H1 (cell line): ENCODE measurements around the gene EXD3. TPM values are rescaled to one million over a fixed set of nuclear protein-coding genes. Genes with fewer than 3 reads are reported as not detected.
A peak's percentile ranks its signal among the peaks of the same experiment; 100 is the strongest.

Experiments used
- CTCF ChIA-PET: fragments of 300-600 bp; sonication (Branson Sonifier 250); formaldehyde crosslinking; loops from one replicate; lab custom pipeline; 2021; ENCODE audit not compliant: partially characterized antibody; lab: Charles Lee
- POLR2A ChIA-PET: fragments of 300-600 bp; sonication (Branson Sonifier 250); formaldehyde crosslinking; loops from one replicate; lab custom pipeline; 2021; ENCODE audit warnings: inconsistent platforms; ENCODE audit not compliant: partially characterized antibody; lab: Charles Lee
- DNase-seq, 2 experiments: peaks; one replicate each; pipeline versions ENCODE4 v3.0.0 to v3.0.0-alpha.2; 2010 to 2022; ENCODE audit warnings: low spot score in 2 of 2, low read depth in 1 of 2, mixed read lengths in 1 of 2
- FAIRE-seq: peaks from 2 replicates; lab custom pipeline; 2011; peaks lifted over from hg19 to GRCh38; lab: Jason Lieb, UNC
- H2AFZ ChIP-seq: 2 replicates; pipeline ENCODE4 v1.8.1; 2012; ENCODE audit warnings: low read length, inconsistent platforms
- H2AK5ac ChIP-seq: 2 replicates; pipeline ENCODE4 v1.6.1; 2013; ENCODE audit warnings: low read depth, low read length
- H2BK120ac ChIP-seq: replicated peaks from 2 replicates; pipeline ENCODE3; 2013; ENCODE audit warnings: low read depth, low read length, inconsistent platforms
- H2BK12ac ChIP-seq: 2 replicates; pipeline ENCODE4 v1.6.1; 2013; ENCODE audit warnings: low read depth, low read length
- H2BK15ac ChIP-seq: 2 replicates; pipeline ENCODE4 v1.6.1; 2013; ENCODE audit warnings: low read length
- H2BK20ac ChIP-seq: 2 replicates; pipeline ENCODE4 v1.6.1; 2013; ENCODE audit warnings: low read length
- H2BK5ac ChIP-seq: 2 replicates; pipeline ENCODE4 v1.6.1; 2013; ENCODE audit warnings: low read depth, low read length
- H3K14ac ChIP-seq: 2 replicates; pipeline ENCODE4 v1.6.1; 2013; ENCODE audit warnings: inconsistent platforms; ENCODE audit not compliant: insufficient read length
- H3K18ac ChIP-seq: 2 replicates; pipeline ENCODE4 v1.6.1; 2013; ENCODE audit warnings: low read length; ENCODE audit errors: extremely low read depth
- H3K23ac ChIP-seq: 2 replicates; pipeline ENCODE4 v1.6.1; 2013; ENCODE audit warnings: inconsistent platforms; ENCODE audit not compliant: insufficient read length
- H3K23me2 ChIP-seq: 2 replicates; pipeline ENCODE4 v1.6.1; 2013; ENCODE audit warnings: low read depth, low read length
- H3K27ac ChIP-seq: 2 replicates; pipeline ENCODE4 v1.6.1; 2011; ENCODE audit warnings: low read depth, low read length, inconsistent platforms
- H3K27me3 ChIP-seq, 4 experiments: replicated peaks in 1 of 4; 1 replicate in 1 of 4; 2 replicates in 3 of 4; pipeline versions ENCODE4 v1.6.1 to v1.8.1; 2011 to 2013; ENCODE audit warnings: low read length in 3 of 4, mild to moderate bottlenecking in 3 of 4, inconsistent platforms in 2 of 4, mixed read lengths in 2 of 4, moderate library complexity in 1 of 4; ENCODE audit not compliant: control insufficient read depth in 3 of 4, insufficient read depth in 3 of 4; ENCODE audit errors: extremely low read depth in 1 of 4
- H3K36me3 ChIP-seq, 4 experiments: 2 replicates each; pipeline versions ENCODE4 v1.6.1 to v1.8.1; 2011 to 2013; ENCODE audit warnings: mild to moderate bottlenecking in 4 of 4, low read length in 3 of 4, moderate library complexity in 2 of 4, control low read depth in 1 of 4, inconsistent platforms in 1 of 4; ENCODE audit not compliant: insufficient read depth in 4 of 4, control insufficient read depth in 2 of 4
- H3K4ac ChIP-seq: replicated peaks from 2 replicates; pipeline ENCODE3; 2013; ENCODE audit warnings: low read length, low read depth, mixed read lengths, inconsistent platforms; ENCODE audit not compliant: insufficient read length
- H3K4me1 ChIP-seq, 4 experiments: replicated peaks in 1 of 4; 1 replicate in 1 of 4; 2 replicates in 3 of 4; pipeline versions ENCODE4 v1.6.1 to v1.8.1; 2011 to 2013; ENCODE audit warnings: low read length in 3 of 4, inconsistent platforms in 2 of 4, mixed read lengths in 1 of 4; ENCODE audit not compliant: insufficient read depth in 4 of 4, control insufficient read depth in 3 of 4
- H3K4me2 ChIP-seq, 2 experiments: 2 replicates each; pipeline versions ENCODE4 v1.6.1 to v1.8.1; 2011 to 2013; ENCODE audit warnings: low read depth in 2 of 2, low read length in 2 of 2, control low read depth in 1 of 2, inconsistent platforms in 1 of 2, mild to moderate bottlenecking in 1 of 2; ENCODE audit not compliant: insufficient read depth in 1 of 2
- H3K4me3 ChIP-seq, 4 experiments: fragments of 200-600, 300-600 bp in 1 of 4; sonication (generic), shearing (Covaris generic), sonication (Bioruptor Twin) in 1 of 4; 2 replicates each; pipeline versions ENCODE4 v1.5.1 to v1.8.1; 2011 to 2016; ENCODE audit warnings: low read length in 4 of 4, low read depth in 3 of 4, control low read depth in 2 of 4, inconsistent platforms in 2 of 4, mild to moderate bottlenecking in 2 of 4, mixed read lengths in 1 of 4, moderate library complexity in 1 of 4; ENCODE audit not compliant: insufficient read depth in 2 of 4; ENCODE audit errors: extremely low read depth in 1 of 4
- H3K56ac ChIP-seq: replicated peaks from 2 replicates; pipeline ENCODE3; 2013; ENCODE audit warnings: low read depth, mild to moderate bottlenecking, mixed read lengths, low read length, inconsistent platforms; ENCODE audit not compliant: insufficient read length
- H3K79me1 ChIP-seq: 2 replicates; pipeline ENCODE4 v1.6.1; 2013; ENCODE audit warnings: low read depth, low read length, control low read depth
- H3K79me2 ChIP-seq, 2 experiments: 2 replicates each; pipeline versions ENCODE4 v1.6.1 to v1.8.1; 2012 to 2013; ENCODE audit warnings: low read length in 2 of 2, mild to moderate bottlenecking in 2 of 2, inconsistent platforms in 1 of 2; ENCODE audit not compliant: insufficient read depth in 2 of 2, control insufficient read depth in 1 of 2
- H3K9ac ChIP-seq, 4 experiments: replicated peaks in 1 of 4; 1 replicate in 1 of 4; 2 replicates in 3 of 4; pipeline versions ENCODE4 v1.6.1 to v1.8.1; 2011 to 2013; ENCODE audit warnings: low read depth in 3 of 4, low read length in 3 of 4, control low read depth in 2 of 4, mild to moderate bottlenecking in 2 of 4, moderate library complexity in 2 of 4, inconsistent platforms in 1 of 4; ENCODE audit errors: extremely low read depth in 1 of 4
- H3K9me3 ChIP-seq, 2 experiments: 2 replicates each; pipeline versions ENCODE4 v1.6.1 to v1.8.1; 2012 to 2013; ENCODE audit warnings: mild to moderate bottlenecking in 2 of 2, moderate library complexity in 2 of 2, control low read depth in 1 of 2, inconsistent platforms in 1 of 2, low read depth in 1 of 2, low read length in 1 of 2, mixed read lengths in 1 of 2; ENCODE audit not compliant: insufficient read depth in 2 of 2
- H4K20me1 ChIP-seq, 2 experiments: replicated peaks in 1 of 2; 2 replicates each; pipeline versions ENCODE3 to v1.8.1; 2011 to 2013; ENCODE audit warnings: inconsistent platforms in 2 of 2, low read length in 2 of 2, mild to moderate bottlenecking in 1 of 2; ENCODE audit not compliant: insufficient read depth in 2 of 2, control insufficient read depth in 1 of 2
- H4K5ac ChIP-seq: 2 replicates; pipeline ENCODE4 v1.6.1; 2013; ENCODE audit warnings: low read length, low read depth, mixed read lengths, inconsistent platforms; ENCODE audit not compliant: insufficient read length
- H4K8ac ChIP-seq: 2 replicates; pipeline ENCODE4 v1.8.0; 2013; ENCODE audit warnings: mild to moderate bottlenecking, moderate library complexity, low read length, inconsistent platforms; ENCODE audit not compliant: insufficient read depth; ENCODE audit errors: extremely low read depth
- H4K91ac ChIP-seq: replicated peaks from 2 replicates; pipeline ENCODE3; 2013; ENCODE audit warnings: low read length, mixed read lengths, inconsistent platforms; ENCODE audit not compliant: insufficient read length
- CBX8 ChIP-seq: fragments of 300-800, 300-1000 bp; sonication (generic); IDR thresholded peaks from 2 replicates; pipeline ENCODE4 v1.7.1; 2016; ENCODE audit warnings: low read depth, low read length, borderline replicate concordance
- CHD2 ChIP-seq: IDR thresholded peaks from 2 replicates; pipeline ENCODE4 v1.6.1; 2012; ENCODE audit warnings: low read length, improper control_type of control experiment
- CTBP2 ChIP-seq: IDR thresholded peaks from 2 replicates; pipeline ENCODE4 v1.7.0; 2011; ENCODE audit warnings: borderline replicate concordance, mild to moderate bottlenecking, moderate library complexity, mixed read lengths, low read length; ENCODE audit not compliant: insufficient read depth, insufficient read length
- HDAC6 ChIP-seq: IDR thresholded peaks from one replicate; pipeline ENCODE4 v1.7.1; 2012; ENCODE audit warnings: low read depth, mild to moderate bottlenecking, inconsistent platforms, low read length, moderate library complexity
- KDM5A ChIP-seq: fragments of 200-600 bp; IDR thresholded peaks from 2 replicates; pipeline ENCODE4 v1.7.1; 2012; ENCODE audit warnings: mild to moderate bottlenecking, low read length, inconsistent platforms, mixed read lengths
- MAFK ChIP-seq: IDR thresholded peaks from 2 replicates; pipeline ENCODE4 v1.6.1; 2012; ENCODE audit warnings: low read depth, mild to moderate bottlenecking, improper control_type of control experiment, low read length
- POLR2AphosphoS5 ChIP-seq: IDR thresholded peaks from 2 replicates; pipeline ENCODE4 v1.6.1; 2011; ENCODE audit warnings: low read depth, low read length
- SAP30 ChIP-seq: fragments of 300-600 bp; sonication (generic); IDR thresholded peaks from 2 replicates; pipeline ENCODE4 v1.7.1; 2012; ENCODE audit warnings: low read length, moderate library complexity, mild to moderate bottlenecking, inconsistent platforms; ENCODE audit not compliant: insufficient read depth, insufficient replicate concordance
- SIX5 ChIP-seq: IDR thresholded peaks from 2 replicates; pipeline ENCODE4 v1.6.1; 2011; ENCODE audit warnings: mild to moderate bottlenecking, low read depth, low read length
- SP4 ChIP-seq: IDR thresholded peaks from 2 replicates; pipeline ENCODE4 v1.6.1; 2012; ENCODE audit warnings: low read length, inconsistent platforms
- TCF12 ChIP-seq: IDR thresholded peaks from 2 replicates; pipeline ENCODE4 v1.6.1; 2011; ENCODE audit warnings: low read depth, mild to moderate bottlenecking, low read length
- WGBS, 2 experiments: shearing (Covaris generic) in 1 of 2; methylation state at CpG; one replicate each; pipeline versions ENCODE4 v1.1.6 to v1.1.7; 2013 to 2015; ENCODE audit warnings: low lambda C conversion rate in 2 of 2, mixed read lengths in 2 of 2, inconsistent platforms in 1 of 2, low coverage in 1 of 2, missing lambda C conversion rate in 1 of 2; ENCODE audit not compliant: insufficient replicate concordance in 2 of 2, insufficient coverage in 1 of 2, insufficient read length in 1 of 2; ENCODE audit errors: extremely low coverage in 1 of 2, missing lambda C conversion rate in 1 of 2; 5-methylcytosine and 5-hydroxymethylcytosine counted together
- polyA plus RNA-seq, 7 experiments: library from polyadenylated mRNA; depleted of rRNA in 3 of 7; stranded (reverse) in 5 of 7; unstranded in 2 of 7; fragments of >200 nt in 5 of 7; fragments of 200-250 nt in 2 of 7; gene quantifications; 1 replicate in 5 of 7; 2 replicates in 1 of 7; 4 replicates in 1 of 7; pipeline versions ENCODE4 v1.2.1 to v1.2.3, GENCODE V29; 2011 to 2013; ENCODE audit warnings: missing spikeins in 2 of 7, mixed read lengths in 2 of 7
- total RNA-seq: library from RNA; stranded (reverse); fragmentation: NEBNext Ultra II Directional; extraction: Animal tissue kit (Norgen Biotek cat#: 25700); gene quantifications from 2 replicates; pipeline ENCODE4 v1.2.1, GENCODE V29; 2021

EXD3 gene
- total and polyA plus RNA-seq, 2 of the 8 experiments (the other 6 are each of a cell fraction or from before 2014, with no cell fraction given): 7.2 to 9.4 TPM

DNA sequence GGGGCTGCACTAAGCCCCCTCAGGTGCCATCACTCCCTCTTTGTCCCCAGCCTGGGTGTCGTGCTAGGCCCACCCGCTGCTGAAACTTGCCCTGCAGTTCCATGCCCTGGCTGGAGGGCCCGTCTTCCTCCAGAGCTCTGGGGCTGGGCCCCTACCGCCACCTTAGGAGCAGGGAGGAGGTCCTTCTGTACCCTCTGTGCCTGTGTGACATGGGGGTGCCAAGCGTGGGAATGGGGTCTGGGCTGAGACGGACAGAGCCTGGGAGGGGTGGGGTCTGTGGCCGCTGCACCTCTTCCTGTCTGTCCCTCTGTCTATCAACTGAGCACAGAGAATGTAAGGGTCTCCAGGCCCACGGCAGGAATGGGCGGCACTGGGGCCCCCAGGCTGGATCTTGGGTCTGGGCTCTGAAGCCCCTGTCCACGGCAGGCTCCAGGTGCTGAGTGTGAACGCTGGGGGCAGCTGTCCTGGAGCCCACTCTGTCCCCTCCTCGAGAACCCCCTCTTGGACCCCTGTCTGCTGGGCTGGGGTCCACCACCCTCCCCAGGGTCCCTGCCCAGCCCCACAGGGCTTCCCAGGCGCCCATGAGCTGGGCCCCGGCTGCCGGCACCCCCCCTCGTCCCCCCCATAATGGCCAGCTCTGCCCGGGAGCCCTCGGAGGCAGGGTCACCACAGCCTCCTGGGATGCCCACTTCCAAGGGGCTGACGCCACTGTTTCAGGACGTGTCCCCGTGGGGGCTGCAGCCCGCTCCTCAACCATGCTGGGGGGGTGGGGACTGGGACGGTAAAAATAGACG is 105.0 kb downstream of the EXD3 start:
- Histone ChIP-seq H3K4me3 (no peak overlapping the region), H4K8ac (no peak overlapping the region), H4K20me1 (no peaks in the 10 kb centered on the region), H3K79me2 (no peaks in the 10 kb centered on the region), H4K91ac (no peak overlapping the region), H2BK12ac (0 out of 2 replicates have a peak overlapping the region, but pooled peaks have one; percentile 55), H3K9me3 (no peaks in the 10 kb centered on the region), H3K23me2 (no peaks in the 10 kb centered on the region; the same call in 1 of the 2 replicates), H3K27ac (no peak overlapping the region), H3K4ac (no peak overlapping the region), H3K56ac (no peak overlapping the region), H3K36me3 (no peaks in the 10 kb centered on the region), H3K18ac (no peak overlapping the region), H2BK5ac (no peak overlapping the region), H3K23ac (no peak overlapping the region), H2BK20ac (no peak overlapping the region), H2AFZ (no peak overlapping the region), H3K79me1 (no peaks in the 10 kb centered on the region), H3K9ac (no peak overlapping the region), H3K4me2 (no peak overlapping the region), H2BK120ac (no peak overlapping the region), H3K4me1 (peaks cover 0 to 35% (median 15%) of the 10 kb centered on the region in 4 experiments; a peak in 6 of 7 replicates), H3K27me3 (peaks cover 0 to 4% (median 0%) of the 10 kb centered on the region in 4 experiments; a peak in 2 of 7 replicates), H4K5ac (no peak overlapping the region), H2BK15ac (no peak overlapping the region), H2AK5ac (no peak overlapping the region), H3K14ac (no peak overlapping the region)
- DNase-seq (peak in 1 of 2 experiments; percentile 44), FAIRE-seq (no peak)
- ChIA-PET POLR2A (interaction anchor here (0.5 to 11.9 kb wide), 4 partner anchors 12 to 112 kb away, joined by 3 to 129 read pairs (median 4); partner anchors contain the start of gene NRARP), CTCF (interaction anchor here (1.1 to 5.7 kb wide), 8 partner anchors 11 to 105 kb away, joined by 3 to 55 read pairs (median 6); partner anchors contain the start of genes EXD3, NOXA1 and NRARP)
- WGBS, 2 experiments: 93% methylated on average over 24 of the region's 24 CpGs; no CpG with 5 or more reads in 1 of the 2 experiments
- TF ChIP-seq SP4 (no peak), CBX8 (no peak), KDM5A (no peak), POLR2AphosphoS5 (no peak), TCF12 (no peak), CTBP2 (no peak), SAP30 (no peak), SIX5 (no peak), HDAC6 (no peak), MAFK (no peak), CHD2 (no peak)
